Raji (cell line): ENCODE measurements around the gene AQP6.

Experiments
- POLR2A ChIP-seq: IDR thresholded peaks from 2 replicates; pipeline ENCODE4 v1.6.1; 2011; ENCODE audit warnings: low read depth, low read length, control low read depth; ENCODE audit not compliant: insufficient read depth

The AQP6 gene, protein sequence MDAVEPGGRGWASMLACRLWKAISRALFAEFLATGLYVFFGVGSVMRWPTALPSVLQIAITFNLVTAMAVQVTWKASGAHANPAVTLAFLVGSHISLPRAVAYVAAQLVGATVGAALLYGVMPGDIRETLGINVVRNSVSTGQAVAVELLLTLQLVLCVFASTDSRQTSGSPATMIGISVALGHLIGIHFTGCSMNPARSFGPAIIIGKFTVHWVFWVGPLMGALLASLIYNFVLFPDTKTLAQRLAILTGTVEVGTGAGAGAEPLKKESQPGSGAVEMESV

DNA sequence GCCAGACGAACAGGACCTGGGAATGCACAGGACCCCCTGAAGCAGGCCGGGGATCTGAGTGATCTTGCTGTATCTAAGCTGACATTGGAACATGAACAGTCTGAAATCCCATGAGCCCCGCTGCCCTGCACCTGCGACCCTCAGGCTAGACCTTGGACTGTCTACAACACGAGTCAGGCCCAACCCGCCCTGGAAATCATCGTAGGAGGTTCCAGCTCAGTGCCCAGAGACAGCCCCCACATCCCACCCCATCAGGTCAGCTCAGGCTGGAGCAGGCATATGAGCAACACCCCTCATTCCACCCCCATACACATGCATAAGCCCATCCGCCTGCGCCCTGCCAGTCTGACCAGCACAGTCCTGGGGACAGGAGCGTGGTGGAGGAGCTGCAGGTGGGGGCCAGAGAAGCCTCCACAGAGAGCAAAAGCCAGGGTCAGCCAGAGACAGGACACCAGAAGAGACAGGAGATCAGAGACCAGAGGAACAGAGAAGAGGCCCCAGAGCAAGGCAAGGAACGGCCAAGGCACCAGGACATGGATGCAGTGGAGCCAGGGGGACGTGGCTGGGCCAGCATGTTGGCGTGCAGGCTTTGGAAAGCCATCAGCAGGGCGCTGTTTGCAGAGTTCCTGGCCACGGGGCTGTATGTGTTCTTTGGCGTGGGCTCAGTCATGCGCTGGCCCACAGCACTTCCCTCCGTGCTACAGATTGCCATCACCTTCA lies at the start of gene AQP6:
Gene AQP6 (plus strand): TSS at position 307 of the 720 bp plus-strand sequence. CDS start 227 bp downstream, at position 534.
- no peak for TF ChIP-seq POLR2A

DNA sequence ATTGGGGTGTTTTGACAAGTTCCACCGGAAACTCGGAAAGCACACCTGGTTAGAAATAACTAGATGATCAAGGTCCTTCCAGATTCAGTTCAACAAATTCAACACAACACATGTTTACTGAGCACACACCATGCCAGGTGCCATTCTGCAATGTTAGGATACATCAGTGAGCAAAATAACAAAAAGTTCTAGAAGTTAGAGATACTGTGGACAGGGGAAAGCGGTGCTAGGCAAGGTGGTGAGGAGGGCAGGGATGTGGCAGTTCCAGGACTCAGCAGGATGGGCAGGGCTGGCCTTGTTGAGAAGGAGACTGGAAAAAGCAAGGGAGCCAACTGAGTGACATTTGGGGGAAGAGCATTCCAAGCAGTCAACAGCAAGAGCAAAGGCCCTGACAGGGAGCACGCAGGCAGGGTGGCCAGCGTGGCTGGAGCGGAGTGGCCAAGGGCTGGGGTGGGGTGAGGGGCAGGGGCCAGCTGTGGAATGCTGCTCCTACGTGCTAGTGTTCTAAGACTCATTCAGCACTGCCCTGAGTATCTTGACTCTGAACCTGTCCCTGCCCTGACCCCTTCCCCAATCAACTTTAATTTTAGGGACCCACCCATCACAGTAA lies 49.6 kb upstream of the AQP6 start:
- no peak for TF ChIP-seq POLR2A

DNA sequence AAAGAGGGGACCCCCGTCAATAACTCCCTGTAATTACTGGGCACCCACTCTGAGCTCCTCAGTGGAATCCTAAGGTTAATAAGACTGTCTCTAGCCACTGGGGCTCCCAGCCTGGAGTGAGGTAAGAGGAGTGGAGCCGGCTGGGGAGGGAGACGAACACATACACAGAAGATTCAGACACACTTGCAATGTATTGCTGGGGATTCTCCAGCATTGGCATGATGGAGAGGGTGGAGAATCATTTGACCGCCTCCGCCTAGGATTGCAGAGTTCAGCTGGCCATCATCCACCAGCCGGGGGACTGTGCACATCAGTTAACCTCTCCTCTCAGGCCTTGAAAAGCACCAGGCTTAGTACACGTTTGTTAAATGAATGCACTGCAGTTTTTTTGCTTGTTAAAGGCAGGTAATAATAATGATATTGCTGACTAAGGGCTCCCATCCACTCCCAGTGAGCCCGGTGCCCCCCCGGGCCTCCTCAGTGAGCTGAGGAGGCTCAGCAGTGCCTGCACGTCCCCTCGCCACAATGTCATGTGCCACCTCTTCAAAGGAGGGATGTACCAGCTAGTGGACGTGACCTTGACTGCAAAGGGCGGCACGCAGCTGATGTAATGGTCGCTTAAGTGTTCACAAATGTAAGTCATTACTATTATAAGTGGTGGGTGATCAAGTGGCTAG lies 48.7 kb upstream of the AQP6 start:
- no peak for TF ChIP-seq POLR2A

DNA sequence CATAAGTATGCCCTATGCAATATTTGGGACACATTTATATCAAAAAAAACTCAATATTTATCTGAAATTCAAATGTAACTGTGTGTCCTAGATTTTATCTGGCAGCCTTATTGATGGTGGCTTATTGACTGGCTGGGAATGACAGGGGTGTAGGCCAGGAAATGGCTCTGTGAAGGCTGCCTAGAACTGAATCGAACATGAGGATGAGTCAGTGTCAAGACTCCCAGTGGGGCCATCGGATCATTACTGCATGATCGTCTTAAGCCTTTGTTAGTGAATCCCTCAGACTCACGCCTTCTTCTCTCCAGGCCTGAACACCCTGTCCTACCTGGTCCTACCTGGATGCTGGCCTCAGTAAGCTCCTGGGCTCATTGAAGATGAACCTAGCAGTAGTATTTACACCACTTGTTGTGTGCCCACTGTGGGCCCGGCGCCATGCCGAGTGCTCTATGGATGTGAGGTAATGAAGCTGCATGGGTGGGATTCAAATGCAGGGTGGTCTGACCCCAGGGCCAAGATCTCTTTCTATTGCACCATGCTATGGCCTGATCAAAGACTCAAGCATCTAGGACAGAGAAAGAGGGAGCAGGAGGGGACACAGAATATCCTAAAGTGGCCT lies 48.0 kb upstream of the AQP6 start:
- TF ChIP-seq POLR2A: no peak

DNA sequence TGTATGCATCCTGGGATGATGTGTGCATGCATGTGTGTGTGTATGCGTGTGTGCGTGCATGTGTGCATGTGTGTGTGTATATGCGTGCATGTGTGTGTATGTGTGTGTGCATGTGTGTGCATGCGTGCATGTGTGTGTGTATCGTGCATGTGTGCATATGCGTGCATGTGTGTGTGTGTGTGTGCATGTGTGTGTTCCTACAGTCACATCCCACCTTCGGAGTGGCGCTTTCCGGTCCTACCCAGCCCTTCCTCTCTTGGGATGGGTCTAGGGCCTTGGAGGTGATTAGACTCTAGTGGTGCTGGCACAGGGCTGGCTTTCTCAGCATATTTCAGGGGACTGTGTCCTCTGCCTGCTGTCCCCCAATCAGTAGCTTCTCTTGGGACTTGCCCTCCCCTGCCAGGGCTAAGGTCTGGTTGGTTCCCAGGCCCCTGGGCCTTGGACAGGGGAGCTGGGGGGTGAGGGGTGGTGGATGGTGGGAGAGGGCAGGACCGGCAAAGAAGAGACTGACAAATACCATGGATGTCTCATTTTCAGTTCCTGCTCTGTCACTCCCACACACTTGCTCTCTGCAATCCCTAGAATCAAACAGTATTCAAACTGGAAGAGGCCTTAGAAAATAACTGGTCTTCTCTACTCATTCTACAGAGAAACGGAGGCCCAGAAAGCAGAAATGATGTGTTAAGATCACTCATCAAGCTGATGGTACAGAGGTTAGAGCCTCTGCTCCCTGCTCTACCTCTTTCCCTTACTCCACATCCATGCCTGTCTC lies 47.1 kb upstream of the AQP6 start:
- TF ChIP-seq POLR2A: no peak

DNA sequence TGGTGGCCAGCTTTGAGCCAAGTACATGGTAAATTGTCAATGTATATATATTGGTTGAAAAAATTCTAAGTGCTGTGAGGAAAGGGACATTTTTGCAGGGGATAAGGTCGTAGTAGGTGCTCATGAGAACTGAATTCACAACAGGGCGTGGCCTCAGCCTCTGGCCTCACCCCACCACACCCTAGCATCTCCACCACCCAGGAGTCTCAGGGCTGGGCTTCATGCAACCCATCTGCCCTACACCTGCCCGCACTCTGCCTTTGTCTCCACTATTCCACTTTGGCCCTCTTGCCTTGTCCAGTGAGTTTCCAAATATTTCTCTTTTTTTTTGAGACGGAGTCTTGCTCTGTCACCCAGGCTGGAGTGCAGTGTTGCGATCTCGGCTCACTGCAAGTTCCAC lies 44.3 kb upstream of the AQP6 start:
- TF ChIP-seq POLR2A: no peak

DNA sequence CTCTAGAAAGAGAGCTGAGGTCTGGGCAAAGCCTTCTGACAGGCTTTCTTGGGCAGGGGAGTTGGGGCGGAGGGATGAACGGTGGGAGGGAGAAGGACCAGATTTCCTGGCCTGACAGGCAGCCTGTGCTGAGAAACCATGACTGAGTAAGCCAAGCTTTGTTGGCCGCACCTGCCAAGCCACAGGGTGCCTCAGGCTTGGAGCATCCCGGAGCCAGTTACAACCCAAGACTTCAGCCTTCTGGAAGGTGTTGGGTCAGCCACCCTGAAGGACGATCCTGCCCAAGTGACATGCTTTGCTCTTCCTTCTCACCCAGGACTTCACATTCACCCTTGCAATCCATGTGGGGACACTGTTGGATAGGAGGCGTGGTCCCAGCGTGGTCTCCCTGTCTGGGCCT lies 43.2 kb upstream of the AQP6 start:
- TF ChIP-seq POLR2A: no peak

DNA sequence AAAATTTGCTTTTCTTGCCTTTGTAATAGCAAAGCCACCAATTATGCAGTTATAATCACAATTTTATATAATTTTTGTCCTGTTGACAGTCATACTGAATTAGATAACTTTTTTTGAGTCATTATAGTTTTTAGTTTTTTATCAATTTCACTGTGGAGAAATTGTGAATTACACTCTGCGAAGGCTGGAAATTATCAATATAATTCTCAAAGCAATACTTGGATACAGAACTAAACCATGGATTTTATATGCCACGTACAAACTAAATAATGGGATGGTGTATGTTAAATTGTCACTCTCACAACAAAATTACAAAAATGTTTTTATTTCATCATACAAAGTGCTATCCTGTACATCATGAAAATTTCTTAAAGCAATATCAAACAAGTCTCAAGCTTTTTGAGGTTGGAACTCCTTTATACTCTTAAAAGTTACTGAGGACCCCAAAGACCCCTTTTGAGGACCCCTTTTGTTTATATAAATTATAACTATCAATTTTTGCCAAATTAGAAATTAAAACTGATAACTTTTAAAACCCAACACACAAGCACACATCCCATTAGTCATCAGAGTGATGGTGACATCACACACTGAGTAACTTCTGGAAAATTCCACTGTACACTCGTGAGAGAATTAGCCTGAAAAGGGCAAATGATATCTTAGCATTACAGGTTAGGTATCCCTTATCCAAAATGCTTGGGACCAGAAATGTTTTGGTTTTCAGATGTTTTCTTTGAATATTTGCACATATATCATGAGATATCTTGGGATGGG lies 42.0 kb upstream of the AQP6 start:
- TF ChIP-seq POLR2A: no peak

DNA sequence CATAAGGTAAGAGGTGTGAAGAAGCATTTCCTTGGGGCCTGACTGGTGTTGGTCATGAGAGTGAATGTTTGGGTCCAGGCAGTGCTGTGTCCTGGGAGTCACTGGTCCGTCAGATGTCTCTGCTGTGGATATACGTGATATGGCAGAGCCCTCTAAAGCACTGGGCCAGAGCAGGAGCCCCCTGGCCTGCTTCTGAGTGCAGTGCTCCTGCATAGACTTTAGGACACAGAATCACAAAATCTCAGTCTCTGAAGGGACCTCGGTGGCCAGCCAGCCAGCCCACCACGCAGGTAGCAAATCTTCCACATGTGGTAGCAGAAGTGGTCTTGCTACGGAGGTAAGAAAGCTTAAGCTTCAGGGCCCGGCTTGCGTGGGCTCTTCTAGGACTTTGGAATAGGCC lies 40.7 kb upstream of the AQP6 start:
- no peak for TF ChIP-seq POLR2A

DNA sequence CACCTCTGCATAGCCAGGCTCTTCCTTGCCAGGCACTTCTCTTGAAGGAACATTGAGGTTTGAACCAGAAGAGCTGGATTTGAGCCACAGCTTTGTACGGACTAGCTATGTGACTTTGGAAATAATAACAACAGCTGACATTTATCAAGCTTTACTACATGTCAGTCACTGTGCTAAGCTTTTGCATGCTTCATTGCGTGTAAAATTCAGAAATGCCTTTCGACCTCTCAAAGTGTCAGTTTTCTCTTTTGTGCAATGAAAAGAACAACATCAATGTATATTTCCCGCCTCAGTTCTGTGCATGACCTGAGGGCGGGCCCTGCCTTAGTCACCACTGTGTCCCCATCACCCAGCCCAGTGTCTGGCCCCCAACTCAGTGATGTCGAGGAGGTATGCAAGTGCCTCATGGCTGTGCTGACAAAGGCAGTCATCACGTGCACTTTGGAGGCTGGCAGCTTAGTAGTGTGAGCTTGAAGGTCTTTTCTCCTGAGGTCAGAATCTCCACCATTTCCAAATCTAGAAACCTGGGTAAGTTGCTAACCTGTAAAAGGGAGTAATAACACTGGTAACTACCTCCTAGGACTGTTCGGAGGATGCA lies 40.1 kb upstream of the AQP6 start:
- TF ChIP-seq POLR2A: no peak

DNA sequence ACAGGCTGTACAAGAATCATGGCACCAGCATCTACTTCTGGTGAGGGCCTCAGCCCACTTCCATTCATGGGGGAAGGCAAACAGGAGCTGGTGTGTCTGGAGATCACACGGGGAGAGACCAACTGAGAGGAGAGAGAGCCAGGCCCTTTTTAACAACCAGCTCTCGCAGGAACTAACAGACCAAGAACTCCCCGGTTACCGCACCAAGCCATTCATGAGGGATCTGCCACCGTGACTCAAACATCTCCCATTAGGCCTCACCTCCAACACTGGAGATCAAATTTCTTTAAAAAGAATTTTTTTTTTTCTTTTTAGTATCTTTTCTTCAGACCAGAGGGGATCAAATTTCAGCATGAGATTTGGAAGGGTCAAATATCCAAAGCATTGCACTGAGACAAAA lies 39.0 kb upstream of the AQP6 start:
- no peak for TF ChIP-seq POLR2A

DNA sequence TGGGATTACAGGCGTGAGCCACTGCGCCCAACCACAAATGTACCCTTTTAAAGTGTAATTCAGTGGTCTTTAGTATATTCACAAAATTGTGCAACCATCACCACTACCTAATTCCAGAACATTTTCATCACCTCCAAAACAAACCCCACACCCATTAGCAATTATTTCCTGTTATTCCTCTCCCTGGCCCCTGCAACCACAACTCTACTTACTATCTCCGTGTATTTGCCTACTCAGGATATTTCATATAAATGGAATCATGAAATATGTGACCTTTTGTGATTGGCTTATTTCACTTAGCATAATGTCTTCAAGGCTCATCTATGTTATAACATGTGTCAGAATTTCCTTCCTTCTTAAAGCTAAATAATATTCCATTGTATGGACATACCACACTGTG lies 38.2 kb upstream of the AQP6 start:
- TF ChIP-seq POLR2A: no peak

DNA sequence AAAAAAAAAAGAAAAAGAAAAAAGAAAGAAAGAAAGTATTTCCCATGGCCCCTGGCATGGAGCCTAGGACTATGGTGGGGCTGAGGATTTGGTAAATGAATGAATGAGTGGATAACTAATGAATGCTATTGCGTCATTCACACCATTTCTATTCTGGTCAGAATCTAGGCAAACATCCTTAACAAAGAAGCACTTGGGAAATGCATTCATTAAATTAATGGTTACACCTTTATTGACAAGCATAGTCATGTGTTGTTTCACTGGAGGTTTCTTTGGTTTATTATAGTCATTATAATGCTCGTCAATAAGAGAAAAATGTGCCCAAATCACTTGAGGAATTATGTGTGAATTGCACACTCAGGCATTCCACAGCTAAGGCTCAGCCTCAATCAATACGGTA lies 35.8 kb upstream of the AQP6 start:
- TF ChIP-seq POLR2A: no peak

DNA sequence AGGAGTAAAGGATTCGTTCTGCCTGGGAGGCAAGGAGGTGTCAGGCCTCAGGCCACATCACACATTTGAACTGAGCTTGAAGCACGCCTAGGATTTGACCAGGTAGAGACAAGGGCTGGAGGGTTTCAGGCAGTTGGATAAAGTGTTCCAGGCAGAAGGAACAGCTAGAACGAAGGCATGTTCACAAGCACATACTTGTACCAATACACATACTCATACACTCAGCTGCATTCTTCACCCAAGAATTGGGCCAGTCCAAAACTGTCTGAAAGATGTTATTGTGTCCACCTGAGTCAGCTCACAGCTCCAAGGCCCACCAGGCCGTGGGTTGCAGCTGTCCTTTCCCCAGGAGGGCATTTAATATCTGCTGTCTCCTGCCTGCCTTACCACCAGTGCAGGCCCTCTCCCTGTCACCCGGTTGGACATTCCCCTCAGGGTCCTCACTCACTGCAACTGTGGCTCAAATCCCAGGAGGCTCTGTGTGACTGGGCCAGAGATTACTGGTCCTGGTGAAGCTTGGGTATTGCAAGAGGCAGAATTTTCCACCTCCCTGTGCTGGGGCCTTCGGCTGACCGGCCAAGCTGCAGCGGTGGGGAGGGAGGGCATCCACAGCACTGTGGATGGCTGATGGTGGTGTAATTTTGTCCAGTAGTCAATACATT lies 35.0 kb upstream of the AQP6 start:
- TF ChIP-seq POLR2A: no peak
